Activated naive CD8-positive, alpha-beta T cell treated with anti-CD3 and anti-CD28 coated beads, Interleukin-2, amount 10 ng/mL, durations not matched to agents 7 days and 5 days (primary cell): ENCODE data around the gene RDH14. TPM values are rescaled to one million over a fixed set of nuclear protein-coding genes. Genes with fewer than 3 reads are reported as not detected.

Experiments
- ATAC-seq: fragments of 150-1000 bp; cut with Tn5 transposase; one replicate; pipeline ENCODE4 v1.10.0; 2021; ENCODE audit warnings: low read depth, moderate library complexity
- POLR2A ChIA-PET: fragments of 350-600 bp; sonication (Branson Sonifier 250); formaldehyde crosslinking; loops from one replicate; lab custom pipeline; 2021; ENCODE audit warnings: antibody characterized with exemption; lab: Charles Lee
- DNase-seq: peaks from one replicate; pipeline ENCODE4 v3.0.0; 2021
- H3K27ac Mint-ChIP-seq: one replicate; pipeline ENCODE4 v1.8.0; 2022; ENCODE audit warnings: mild to moderate bottlenecking, mixed read lengths
- H3K27me3 Mint-ChIP-seq: one replicate; pipeline ENCODE4 v1.8.0; 2022; ENCODE audit warnings: mild to moderate bottlenecking, moderate library complexity, mixed read lengths
- H3K36me3 Mint-ChIP-seq: one replicate; pipeline ENCODE4 v1.8.0; 2021; ENCODE audit warnings: mild to moderate bottlenecking, mixed read lengths
- H3K4me1 Mint-ChIP-seq: one replicate; pipeline ENCODE4 v1.8.0; 2021; ENCODE audit warnings: mixed read lengths
- H3K4me3 Mint-ChIP-seq: one replicate; pipeline ENCODE4 v1.8.0; 2022; ENCODE audit warnings: mild to moderate bottlenecking, moderate library complexity, mixed read lengths
- H3K9me3 Mint-ChIP-seq: one replicate; pipeline ENCODE4 v1.8.0; 2021; ENCODE audit warnings: mixed read lengths
- total RNA-seq, 2 experiments: library from RNA; stranded (reverse); gene quantifications; one replicate each; pipeline ENCODE4 v1.2.3, GENCODE V29; 2021

RDH14 gene
- total RNA-seq, 2 experiments from 2014 or later = 19.6 to 20.9 TPM

- Mint-ChIP-seq H3K4me3 (no peak overlapping the region), H3K9me3 (no peaks in the 10 kb centered on the region), H3K4me1 (peaks cover 2% of the 10 kb centered on the region), H3K27ac (no peak overlapping the region), H3K27me3 (peaks cover 20% of the 10 kb centered on the region), H3K36me3 (no peaks in the 10 kb centered on the region)
- POLR2A ChIA-PET = no interaction called here
- DNase-seq (no peak), ATAC-seq (no peak)
Observed at GRCh38 chr2:18506883-18507509, 53.5 kb downstream of the RDH14 start.

GRCh38 chr2:18505703-18506341 lies 54.6 kb downstream of the RDH14 start:
- H3K36me3 Mint-ChIP-seq = no peaks in the 10 kb centered on the region
- no peaks in the 10 kb centered on the region for H3K9me3 Mint-ChIP-seq
- no peak overlapping the region for H3K4me3 Mint-ChIP-seq
- peaks cover 5% of the 10 kb centered on the region for H3K4me1 Mint-ChIP-seq
- DNase-seq (no peak), ATAC-seq (no peak)
- H3K27me3 Mint-ChIP-seq = peaks cover 16% of the 10 kb centered on the region
- no peak overlapping the region for H3K27ac Mint-ChIP-seq
- POLR2A ChIA-PET = no interaction called here

Other genes starting within 250 kb of the RDH14 start
- gene NT5C1B, start 28.9 kb upstream of the RDH14 start, total RNA-seq = not detected